OCI-M2 (cell line): ENCODE data around the gene MT1A.

Experiments
- DNase-seq: peaks from one replicate; lab custom pipeline; 2025; ENCODE audit not compliant: unreplicated experiment; lab: John Stamatoyannopoulos, UW

MT1A gene

DNA sequence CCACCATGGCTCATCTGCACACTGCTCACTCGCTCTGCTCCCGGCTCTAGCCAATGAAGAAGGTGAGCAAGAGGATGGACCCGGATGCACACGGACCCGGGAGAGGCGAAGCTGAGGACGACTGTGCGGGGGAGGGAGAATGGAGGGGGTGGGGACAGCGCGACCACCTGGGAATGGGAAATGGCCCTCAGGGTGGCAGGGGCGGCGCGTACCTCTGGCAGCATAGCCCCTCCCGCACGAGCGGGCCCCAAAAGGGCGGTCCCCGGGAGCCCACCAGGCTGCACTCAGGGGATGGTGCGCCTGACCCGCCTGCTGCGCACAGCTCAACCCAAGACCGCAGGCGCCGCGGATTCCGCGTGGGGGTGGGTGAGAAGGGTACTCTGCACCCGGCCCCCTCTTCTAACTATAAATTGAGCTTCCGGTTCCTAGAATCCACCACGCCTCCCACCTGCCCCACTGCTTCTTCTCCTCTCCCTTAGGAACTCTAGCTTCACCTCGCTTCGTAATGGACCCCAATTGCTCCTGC is 37.3 kb downstream of the MT1A start:
- DNase-seq: no peak

DNA sequence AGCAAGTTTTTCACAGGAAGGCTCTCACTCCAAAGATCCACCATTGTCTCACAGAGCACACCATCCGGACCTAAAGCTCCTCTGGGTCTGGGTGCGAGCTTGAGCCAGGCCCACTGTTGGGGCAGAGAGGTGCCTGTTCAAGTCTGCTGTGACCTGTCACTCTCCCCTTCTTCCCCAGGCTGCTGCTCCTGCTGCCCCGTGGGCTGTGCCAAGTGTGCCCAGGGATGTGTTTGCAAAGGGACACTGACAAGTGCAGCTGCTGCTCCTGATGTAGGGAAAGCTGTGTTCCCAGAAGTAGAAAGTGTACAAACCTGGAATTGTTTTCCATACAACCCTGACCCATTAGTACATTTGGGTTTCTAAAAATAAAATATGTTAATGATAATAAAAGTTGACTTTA is 39.0 kb downstream of the MT1A start:
- DNase-seq: no peak

DNA sequence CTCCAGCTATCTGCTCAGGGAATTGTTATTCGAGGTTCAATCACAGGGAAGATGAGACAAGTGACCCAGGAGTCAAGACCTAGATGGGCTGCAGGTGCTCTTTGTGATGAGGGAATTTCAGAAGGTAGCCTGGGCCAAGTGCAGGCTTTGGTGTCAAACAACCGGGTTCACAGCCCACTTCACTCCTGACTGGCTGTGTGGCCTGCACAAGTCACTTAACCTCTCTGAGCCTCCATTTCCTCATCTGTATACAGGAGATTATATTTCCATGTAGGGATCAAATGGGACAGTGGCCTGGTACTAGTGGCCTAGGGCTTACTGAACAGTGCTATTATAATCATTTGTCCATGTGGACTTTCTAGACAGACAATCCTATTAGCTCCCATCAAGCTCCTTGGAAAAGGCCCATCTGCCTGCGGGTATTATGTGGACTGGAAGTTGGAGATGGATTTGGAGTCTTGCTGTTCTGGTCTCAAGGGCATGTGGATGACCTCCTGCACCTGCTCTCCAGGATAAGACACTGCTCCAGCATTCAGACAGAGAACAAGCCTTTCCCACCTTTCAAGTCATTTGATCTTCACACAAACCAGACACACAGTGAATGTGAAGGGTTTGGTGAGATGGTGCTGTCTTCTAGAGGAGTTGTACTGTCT is 40.7 kb downstream of the MT1A start:
- DNase-seq: no peak

DNA sequence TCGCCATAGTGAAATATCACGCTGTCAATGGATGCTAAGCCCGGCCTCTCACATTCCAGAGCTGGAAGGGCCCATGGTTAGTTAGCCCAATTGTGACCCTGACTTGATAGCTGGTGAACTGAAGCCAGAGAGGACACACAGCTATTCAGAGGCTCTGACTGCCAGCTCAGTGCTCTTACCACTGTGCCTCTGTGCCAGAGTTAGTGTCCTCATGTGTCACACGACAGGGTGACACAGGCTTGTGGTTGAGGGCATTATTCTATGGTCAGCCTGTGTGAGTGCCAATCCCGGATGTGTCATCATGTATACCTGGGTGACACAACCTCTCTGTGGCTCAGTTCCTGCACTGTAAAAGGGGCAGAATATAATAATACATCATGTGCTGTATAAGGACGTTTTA is 41.4 kb downstream of the MT1A start:
- no peak for DNase-seq

DNA sequence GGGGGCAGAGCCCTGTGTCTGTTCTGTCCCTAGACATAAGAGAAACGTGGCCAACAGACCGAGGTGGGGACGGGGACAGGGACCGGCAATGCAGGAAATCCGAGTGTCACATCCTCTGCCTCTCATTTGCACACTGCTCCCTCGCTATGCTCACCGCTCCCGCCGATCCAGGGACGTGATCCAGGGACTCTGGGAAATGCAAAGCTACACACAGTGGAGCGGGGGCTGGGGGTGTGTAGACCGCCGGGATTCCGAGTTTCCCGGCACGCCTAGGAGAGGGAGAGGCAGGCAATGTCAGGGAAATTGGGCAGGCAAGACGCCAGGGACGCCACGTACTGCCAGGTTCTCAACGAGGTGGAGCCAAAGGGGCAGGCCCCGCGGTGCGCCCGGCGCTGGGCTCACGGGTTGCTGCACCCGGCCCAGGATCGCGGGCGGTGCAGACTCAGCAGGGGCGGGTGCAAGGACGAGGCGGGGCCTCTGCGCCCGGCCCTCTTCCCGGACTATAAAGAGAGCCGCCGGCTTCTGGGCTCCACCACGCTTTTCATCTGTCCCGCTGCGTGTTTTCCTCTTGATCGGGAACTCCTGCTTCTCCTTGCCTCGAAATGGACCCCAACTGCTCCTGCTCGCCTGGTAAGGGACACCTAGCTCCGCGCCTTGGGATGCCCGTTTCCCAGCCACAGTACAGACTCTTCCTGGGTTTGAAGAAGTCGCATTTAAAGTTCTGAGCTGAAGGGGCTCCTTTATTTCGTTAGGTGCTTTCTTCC is 43.7 kb downstream of the MT1A start, which contains the start of gene MT1X:
TSS of gene MT1X (plus strand) at position 532 of the 764 bp plus-strand sequence. CDS start at position 603, 71 bp downstream.
- peak; percentile 25 for DNase-seq

DNA sequence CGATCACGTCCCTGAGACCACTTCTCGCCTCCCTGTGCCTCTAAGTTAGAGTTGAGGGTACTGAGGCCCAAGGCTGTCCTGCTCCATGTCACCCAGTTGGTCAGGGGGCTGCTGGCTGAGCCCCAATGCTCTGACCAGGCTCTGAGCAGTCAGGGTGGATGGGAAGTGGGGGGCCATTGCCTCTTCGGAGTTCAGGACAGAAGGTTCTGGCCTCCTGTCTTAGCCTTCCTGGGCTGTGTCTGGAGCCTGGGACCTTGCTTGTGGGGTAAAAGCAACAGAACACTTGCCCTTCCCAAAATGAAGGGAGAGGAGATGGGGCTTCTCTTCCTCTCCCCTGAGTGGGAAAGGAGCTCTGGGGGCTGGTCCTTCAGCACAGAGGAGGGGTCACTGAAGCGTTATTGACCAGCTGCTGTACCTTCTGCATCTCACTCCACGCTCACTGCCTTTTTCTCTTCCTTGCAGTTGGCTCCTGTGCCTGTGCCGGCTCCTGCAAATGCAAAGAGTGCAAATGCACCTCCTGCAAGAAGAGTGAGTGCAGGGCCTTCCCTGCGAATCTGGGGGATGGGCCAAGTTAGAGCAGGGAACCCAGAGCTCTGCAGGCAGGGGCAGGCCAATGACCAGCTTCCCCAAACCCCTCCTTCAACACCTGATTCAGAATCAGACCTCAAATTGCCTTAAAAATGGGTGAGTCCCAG is 44.4 kb downstream of the MT1A start:
- DNase-seq: no peak

DNA sequence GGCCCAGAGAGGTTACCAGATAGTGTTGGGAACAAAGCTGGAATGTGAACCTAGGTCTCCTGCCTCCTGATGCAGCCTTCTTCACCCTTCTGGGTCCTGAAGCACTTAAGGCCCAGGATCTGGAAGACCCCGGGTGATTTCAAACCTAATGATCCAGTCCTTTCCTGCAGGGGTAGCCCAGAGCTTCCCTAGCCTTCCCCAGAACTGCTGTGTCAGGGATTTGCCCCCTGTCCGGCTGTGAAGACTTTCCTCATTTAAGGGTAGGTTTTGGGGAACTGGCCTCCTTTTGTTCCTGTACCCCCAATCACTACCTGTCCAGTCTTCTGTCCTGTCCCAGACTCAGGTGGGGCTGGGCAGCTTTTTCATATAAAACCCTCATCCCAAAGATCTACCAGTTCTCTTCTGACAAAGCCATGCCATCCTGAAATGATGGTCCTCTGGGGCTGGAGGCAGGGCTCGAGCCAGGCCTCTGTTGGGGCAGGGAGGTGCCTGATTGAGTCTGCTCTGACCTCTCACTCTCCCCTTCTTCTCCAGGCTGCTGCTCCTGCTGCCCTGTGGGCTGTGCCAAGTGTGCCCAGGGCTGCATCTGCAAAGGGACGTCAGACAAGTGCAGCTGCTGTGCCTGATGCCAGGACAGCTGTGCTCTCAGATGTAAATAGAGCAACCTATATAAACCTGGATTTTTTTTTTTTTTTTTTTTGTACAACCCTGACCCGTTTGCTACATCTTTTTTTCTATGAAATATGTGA is 45.1 kb downstream of the MT1A start:
- DNase-seq: no peak

DNA sequence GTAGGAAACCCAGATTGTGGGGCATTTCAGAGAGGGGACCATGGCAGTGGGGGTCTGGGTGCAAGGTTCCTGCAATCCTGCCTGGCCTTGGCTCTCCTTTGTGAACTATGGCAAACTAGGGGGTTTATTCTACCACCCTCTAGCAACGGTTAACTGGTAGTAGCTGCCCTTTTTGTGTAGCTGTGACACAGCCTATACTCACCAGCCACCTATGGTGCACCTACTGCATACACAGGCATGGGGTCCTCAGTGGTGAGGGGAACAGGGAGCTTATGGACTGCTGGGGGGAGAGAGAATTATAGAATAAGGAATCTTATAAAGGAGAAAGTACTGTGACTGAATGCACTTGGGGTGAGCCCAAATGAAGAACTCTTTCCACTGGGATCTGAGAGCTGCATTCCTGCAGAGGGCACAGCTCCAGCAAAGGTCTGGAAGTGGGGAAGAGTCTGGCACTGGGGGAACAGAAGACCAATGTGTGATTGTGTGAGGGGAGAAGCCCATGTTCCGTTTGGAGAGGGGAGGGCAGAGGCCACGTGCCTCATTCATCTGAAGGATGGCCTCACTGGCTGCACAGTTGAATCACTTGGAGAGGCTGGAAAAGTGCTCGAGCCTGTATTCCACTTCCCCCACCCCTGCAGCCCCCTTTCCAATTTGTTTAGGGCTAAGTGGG is 45.9 kb downstream of the MT1A start:
- DNase-seq: no peak

DNA sequence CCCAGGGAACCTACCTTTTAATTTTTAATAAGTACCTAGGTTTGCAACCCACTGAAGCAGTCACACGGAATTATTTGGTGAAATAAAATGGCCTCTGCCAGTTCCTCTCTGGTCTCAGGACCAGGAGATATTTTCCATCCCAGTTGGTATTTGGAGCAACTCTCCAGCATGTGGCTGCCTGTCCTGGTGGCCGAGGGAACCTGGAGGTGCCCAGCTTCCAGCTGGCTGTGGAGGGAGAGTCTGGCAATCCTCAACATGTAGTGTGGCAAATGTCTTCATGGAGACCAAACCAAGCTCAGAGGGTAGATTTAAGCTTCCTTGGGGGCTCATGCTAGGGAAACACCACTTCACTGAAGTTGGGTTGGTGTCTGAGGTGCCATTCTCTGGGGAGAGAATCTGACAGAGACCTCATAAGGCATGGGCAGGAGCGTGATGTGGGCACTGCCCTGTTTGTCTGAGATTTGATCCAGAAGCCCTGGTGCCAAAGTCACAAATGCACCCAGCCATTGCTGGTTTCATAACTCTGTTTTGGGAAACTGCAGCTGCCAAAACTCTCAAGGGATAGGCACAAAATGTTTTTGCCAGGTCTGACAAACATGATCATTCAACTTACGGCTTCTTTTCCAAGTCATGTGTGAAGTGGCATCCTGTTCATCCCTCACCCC is 46.6 kb downstream of the MT1A start:
- no peak for DNase-seq

DNA sequence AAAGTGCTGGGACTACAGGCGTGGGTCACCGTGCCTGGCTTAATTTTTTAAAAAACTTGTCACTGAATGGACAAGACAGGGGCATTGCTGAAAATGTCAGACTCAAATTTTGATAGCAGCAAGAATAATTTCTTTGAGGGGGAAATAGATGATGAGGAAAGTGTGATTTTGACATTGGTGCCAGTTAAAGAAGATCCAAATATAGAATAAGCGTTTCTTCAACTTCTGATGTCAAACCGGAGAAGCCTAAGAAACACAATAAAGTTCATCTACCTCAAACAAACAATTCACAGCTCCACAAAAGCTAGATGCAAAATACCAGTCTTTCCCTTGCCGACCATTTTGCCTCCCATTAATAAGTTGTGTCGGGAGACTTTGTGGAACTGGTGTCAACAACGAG is 48.3 kb downstream of the MT1A start:
- no peak for DNase-seq

DNA sequence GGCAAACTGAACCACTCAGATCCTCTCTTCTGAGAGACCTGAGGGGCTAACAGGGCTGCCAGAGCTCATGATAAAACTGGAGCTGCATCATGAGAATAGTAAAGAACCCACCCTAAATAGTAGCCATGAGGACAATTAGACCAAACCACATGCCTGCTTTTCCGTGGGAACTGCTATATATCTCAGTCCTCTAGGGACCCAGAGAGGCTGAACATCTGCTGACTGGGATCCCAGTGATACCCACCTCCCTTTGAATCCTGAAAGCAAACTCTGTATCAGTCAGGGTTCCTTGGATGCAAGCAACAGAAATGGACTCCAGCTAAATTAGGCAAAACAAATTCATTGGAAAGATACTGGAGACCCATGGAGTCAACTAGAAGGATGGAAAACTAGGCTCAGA is 50.3 kb downstream of the MT1A start:
- no peak for DNase-seq

DNA sequence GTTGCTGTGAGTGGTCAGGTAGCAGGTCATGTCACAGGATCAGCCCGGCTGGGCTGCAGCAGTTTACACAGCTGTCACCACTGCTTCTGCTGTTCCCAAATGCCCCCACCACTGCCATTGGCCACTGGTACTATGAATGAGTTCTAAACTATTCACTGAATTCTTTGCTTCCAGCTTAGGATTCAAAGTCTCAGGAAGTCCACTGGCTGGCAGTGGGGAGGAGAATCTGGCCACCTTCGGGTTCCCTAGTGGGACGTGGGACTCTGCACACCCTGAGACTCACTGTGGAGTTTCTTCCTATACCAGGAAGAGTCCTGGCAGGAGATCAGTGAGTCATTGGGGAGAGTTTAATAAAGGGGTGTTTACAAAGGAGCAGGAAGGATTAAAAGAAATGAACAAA is 50.7 kb downstream of the MT1A start:
- no peak for DNase-seq
